Smooth muscle cell (in vitro differentiated cells): ENCODE measurements around the gene PELI1. TPM values are rescaled to one million over a fixed set of nuclear protein-coding genes. Genes with fewer than 3 reads are reported as not detected.

Source experiments
- DNase-seq: peaks from one replicate; lab custom pipeline; 2025; ENCODE audit not compliant: unreplicated experiment; lab: John Stamatoyannopoulos, UW
- H2AFZ ChIP-seq: fragments of 200-600 bp; sonication (generic); 2 replicates; pipeline ENCODE4 v1.6.0; 2016; ENCODE audit warnings: antibody characterized with exemption, low read depth, mild to moderate bottlenecking
- H3F3A ChIP-seq: fragments of 200-600 bp; sonication (generic); 2 replicates; pipeline ENCODE4 v1.6.0; 2017; ENCODE audit warnings: antibody characterized with exemption, low read depth
- H3K27ac ChIP-seq: fragments of 200-600 bp; sonication (generic); 2 replicates; pipeline ENCODE4 v1.5.1; 2016; ENCODE audit warnings: low read depth, mild to moderate bottlenecking
- H3K27me3 ChIP-seq: fragments of 200-600 bp; sonication (generic); 2 replicates; pipeline ENCODE4 v1.6.1; 2016; ENCODE audit warnings: low read depth, mild to moderate bottlenecking
- H3K36me3 ChIP-seq: fragments of 200-600 bp; sonication (generic); 2 replicates; pipeline ENCODE4 v1.5.1; 2016; ENCODE audit warnings: low read depth
- H3K4me1 ChIP-seq: fragments of 200-600 bp; sonication (generic); 2 replicates; pipeline ENCODE4 v1.5.1; 2016; ENCODE audit warnings: low read depth
- H3K4me2 ChIP-seq: fragments of 200-600 bp; sonication (generic); 2 replicates; pipeline ENCODE4 v1.6.0; 2016; ENCODE audit warnings: mild to moderate bottlenecking
- H3K4me3 ChIP-seq: fragments of 200-600 bp; sonication (generic); 2 replicates; pipeline ENCODE4 v1.5.1; 2016; ENCODE audit warnings: mild to moderate bottlenecking
- H3K79me2 ChIP-seq: fragments of 200-600 bp; sonication (generic); 2 replicates; pipeline ENCODE4 v1.6.0; 2016; ENCODE audit warnings: low read depth, mild to moderate bottlenecking
- H3K9ac ChIP-seq: fragments of 200-600 bp; sonication (generic); 2 replicates; pipeline ENCODE4 v1.6.0; 2016; ENCODE audit warnings: low read depth
- H3K9me3 ChIP-seq: fragments of 200-600 bp; sonication (generic); replicated peaks from 2 replicates; pipeline ENCODE4 v1.5.1; 2016; ENCODE audit warnings: low read depth
- H4K20me1 ChIP-seq: fragments of 200-600 bp; sonication (generic); 2 replicates; pipeline ENCODE4 v1.6.0; 2016; ENCODE audit warnings: low read depth
- CTCF ChIP-seq: fragments of 200-600 bp; sonication (generic); IDR thresholded peaks from 2 replicates; pipeline ENCODE4 v1.5.1; 2017; ENCODE audit warnings: borderline replicate concordance, mild to moderate bottlenecking, antibody characterized with exemption; ENCODE audit not compliant: insufficient read depth, poor library complexity, severe bottlenecking
- WGBS: methylation state at CpG from one replicate; pipeline ENCODE4 v1.1.7; 2016; ENCODE audit warnings: low lambda C conversion rate; 5-methylcytosine and 5-hydroxymethylcytosine counted together
- polyA plus RNA-seq: library from polyadenylated mRNA; unstranded; fragments of >200 nt; fragmentation: Nextera tagmentation; extraction: Ambion mirVana; gene quantifications from 2 replicates; pipeline ENCODE4 v1.2.1, GENCODE V29; 2016
- total RNA-seq: library from RNA; depleted of rRNA; stranded (reverse); fragments of >200 nt; gene quantifications from 2 replicates; pipeline ENCODE4 v1.2.3, GENCODE V29; 2014

PELI1 gene
- total and polyA plus RNA-seq, 2 experiments from 2014 or later: 16.2 to 61.0 TPM

GRCh38 chr2:64192125-64192479 lies 47.9 kb upstream of the PELI1 start:
- H3K4me1 ChIP-seq: peaks cover 4% of the 10 kb centered on the region
- no peak overlapping the region for H3K9ac ChIP-seq
- no peak overlapping the region for H3K4me3 ChIP-seq
- H2AFZ ChIP-seq: no peak overlapping the region
- H3F3A ChIP-seq: no peaks in the 10 kb centered on the region
- H3K79me2 ChIP-seq: no peaks in the 10 kb centered on the region
- no peak for DNase-seq
- no peaks in the 10 kb centered on the region for H3K27me3 ChIP-seq
- TF ChIP-seq CTCF: no peak
- no peaks in the 10 kb centered on the region for H4K20me1 ChIP-seq
- no peaks in the 10 kb centered on the region for H3K36me3 ChIP-seq
- H3K4me2 ChIP-seq: no peak overlapping the region
- WGBS: 77% methylated on average over 6 of the region's 6 CpGs
- no peak overlapping the region for H3K27ac ChIP-seq
- H3K9me3 ChIP-seq: no peaks in the 10 kb centered on the region

GRCh38 chr2:64189586-64189985 lies 45.4 kb upstream of the PELI1 start:
- H3K79me2 ChIP-seq: no peaks in the 10 kb centered on the region
- no peaks in the 10 kb centered on the region for H3K9me3 ChIP-seq
- no peak overlapping the region for H3K27ac ChIP-seq
- no peaks in the 10 kb centered on the region for H3K36me3 ChIP-seq
- H3F3A ChIP-seq: no peaks in the 10 kb centered on the region
- no peak overlapping the region for H3K9ac ChIP-seq
- H2AFZ ChIP-seq: no peak overlapping the region
- no peak overlapping the region for H3K4me2 ChIP-seq
- H3K27me3 ChIP-seq: no peaks in the 10 kb centered on the region
- TF ChIP-seq CTCF: no peak
- no peak overlapping the region for H3K4me3 ChIP-seq
- H3K4me1 ChIP-seq: peaks cover 4% of the 10 kb centered on the region
- DNase-seq: no peak
- no peaks in the 10 kb centered on the region for H4K20me1 ChIP-seq

GRCh38 chr2:64189167-64189566 lies 44.9 kb upstream of the PELI1 start:
- H3K4me1 ChIP-seq: peaks cover 4% of the 10 kb centered on the region
- no peak overlapping the region for H3K4me3 ChIP-seq
- H3K36me3 ChIP-seq: no peaks in the 10 kb centered on the region
- H3K4me2 ChIP-seq: no peak overlapping the region
- H3K27me3 ChIP-seq: no peaks in the 10 kb centered on the region
- WGBS: 79% methylated on average over 10 of the region's 10 CpGs
- no peaks in the 10 kb centered on the region for H4K20me1 ChIP-seq
- H2AFZ ChIP-seq: no peak overlapping the region
- no peak for TF ChIP-seq CTCF
- no peaks in the 10 kb centered on the region for H3K79me2 ChIP-seq
- H3K27ac ChIP-seq: no peak overlapping the region
- H3K9me3 ChIP-seq: no peaks in the 10 kb centered on the region
- no peak for DNase-seq
- no peaks in the 10 kb centered on the region for H3F3A ChIP-seq
- H3K9ac ChIP-seq: no peak overlapping the region

- H2AFZ ChIP-seq: no peak overlapping the region
- DNase-seq: no peak
- no peak for TF ChIP-seq CTCF
Measured at GRCh38 chr2:64186699-64187605, 42.7 kb upstream of the PELI1 start.

More at GRCh38 chr2:64186699-64187605, 42.7 kb upstream of the PELI1 start:
- peaks cover 4% of the 10 kb centered on the region for H3K4me1 ChIP-seq
- H3K4me2 ChIP-seq: no peak overlapping the region
- WGBS: 38% methylated on average over 2 of the region's 2 CpGs
- no peak overlapping the region for H3K9ac ChIP-seq
- no peaks in the 10 kb centered on the region for H3K9me3 ChIP-seq
- H3F3A ChIP-seq: no peaks in the 10 kb centered on the region
- no peaks in the 10 kb centered on the region for H3K27me3 ChIP-seq
- no peaks in the 10 kb centered on the region for H4K20me1 ChIP-seq
- no peak overlapping the region for H3K27ac ChIP-seq
- no peak overlapping the region for H3K4me3 ChIP-seq
- no peaks in the 10 kb centered on the region for H3K79me2 ChIP-seq
- no peaks in the 10 kb centered on the region for H3K36me3 ChIP-seq
